ENCODE data around the gene PIGV. TPM values are rescaled to one million over a fixed set of nuclear protein-coding genes. Genes with fewer than 3 reads are reported as not detected.
"Not testable (repeated sequence)": the region's sequence is repeated elsewhere in the genome, so short reads cannot be mapped to it uniquely, and the experiment has no call there.

PIGV gene
- total RNA-seq, 1 experiment from 2014 or later: 14.0 TPM

DNA sequence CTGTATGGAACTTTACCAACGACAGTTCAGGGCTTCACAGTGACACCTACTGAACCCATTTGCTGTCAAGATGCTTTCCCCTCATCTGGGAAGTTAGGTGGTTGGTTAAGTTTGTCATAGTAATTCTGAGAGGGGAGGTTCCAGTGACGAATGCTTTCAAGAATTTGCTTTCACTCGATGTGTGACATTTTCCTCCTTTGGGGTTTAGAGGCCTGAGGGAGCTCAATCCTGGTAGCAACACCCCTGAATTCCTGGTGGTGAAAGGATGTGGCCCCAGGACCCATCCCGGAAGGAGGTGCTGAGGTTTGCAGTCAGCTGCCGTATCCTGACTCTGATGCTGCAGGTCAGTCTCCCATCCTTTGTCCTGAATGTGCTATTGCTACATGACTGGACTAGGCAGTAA, 2.8 kb downstream of the PIGV start:
- DNase-seq (ENCODE audit: extremely low read depth, low read depth): no peak

DNA sequence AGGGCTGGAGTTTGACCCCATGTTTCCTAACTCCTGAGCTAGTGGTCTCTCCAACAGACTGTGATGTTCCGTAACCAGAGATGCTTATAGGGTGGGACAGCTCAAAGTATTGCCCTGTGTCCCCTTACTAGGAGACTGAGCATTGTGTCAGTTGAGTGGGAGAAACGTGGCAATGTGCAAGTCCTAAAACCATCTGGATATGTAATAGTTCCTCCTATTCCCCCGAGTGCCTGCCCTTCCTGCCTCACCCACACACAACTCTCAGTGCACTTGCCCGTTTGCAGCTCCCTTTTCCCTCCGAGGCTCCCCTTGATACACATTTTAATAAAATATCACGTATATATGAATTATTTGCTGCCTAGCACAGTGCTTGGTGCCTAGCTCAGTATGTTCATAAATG, 3.4 kb downstream of the PIGV start:
- DNase-seq (ENCODE audit: extremely low read depth, low read depth): no peak

DNA sequence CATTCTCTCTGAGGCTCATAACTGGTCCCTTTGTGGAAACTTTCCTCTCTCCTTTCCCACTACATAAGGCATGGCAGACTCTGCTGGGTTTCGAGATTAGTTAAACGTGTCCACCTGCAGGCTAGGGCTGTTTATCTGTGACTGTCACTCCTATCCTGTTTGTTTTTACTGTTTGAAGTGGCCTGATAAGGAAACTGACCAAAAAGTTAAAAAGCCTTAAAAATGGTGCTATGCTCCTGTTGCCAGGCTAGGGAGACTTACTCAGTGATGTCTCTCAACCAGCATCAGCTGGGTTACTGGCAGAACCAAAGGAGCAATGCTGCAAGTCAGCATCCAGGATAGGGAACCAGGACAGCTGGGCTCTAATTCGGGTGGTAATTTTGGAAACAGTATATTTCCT, 3.9 kb downstream of the PIGV start:
- no peak for DNase-seq (ENCODE audit: extremely low read depth, low read depth)

DNA sequence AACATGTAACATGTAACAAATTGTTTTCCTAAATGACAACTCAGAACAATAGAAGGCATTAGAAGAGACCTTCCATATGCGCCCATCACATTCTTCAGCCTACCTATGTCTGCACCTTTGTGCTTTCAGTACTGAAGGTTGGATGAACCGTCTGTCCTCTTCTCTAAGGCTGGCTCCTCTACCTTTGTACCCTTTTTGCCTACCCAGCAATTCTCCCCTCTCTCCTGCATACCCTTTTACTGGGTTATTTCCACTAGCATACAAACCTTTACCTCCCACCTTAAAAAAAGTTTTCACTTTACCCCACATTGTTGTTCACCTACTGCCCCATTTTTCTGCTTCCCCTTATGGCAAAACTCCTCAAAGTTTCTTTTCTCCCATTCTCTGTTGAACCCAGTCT, 5.2 kb downstream of the PIGV start:
- DNase-seq (ENCODE audit: extremely low read depth, low read depth): no peak

DNA sequence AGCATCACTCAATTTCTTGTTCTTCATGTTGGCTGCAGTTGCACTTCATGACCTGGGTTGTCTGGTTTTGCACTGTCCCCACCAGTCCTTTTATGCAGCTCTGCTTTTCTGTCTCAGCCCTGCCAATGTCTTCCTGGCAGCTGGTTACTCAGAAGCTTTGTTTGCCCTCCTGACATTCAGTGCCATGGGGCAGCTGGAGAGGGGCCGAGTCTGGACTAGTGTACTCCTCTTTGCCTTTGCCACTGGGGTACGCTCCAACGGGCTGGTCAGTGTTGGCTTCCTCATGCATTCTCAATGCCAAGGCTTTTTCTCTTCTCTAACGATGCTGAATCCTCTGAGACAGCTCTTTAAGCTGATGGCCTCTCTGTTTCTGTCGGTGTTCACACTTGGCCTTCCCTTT, 6.6 kb downstream of the PIGV start:
- no peak for DNase-seq (ENCODE audit: extremely low read depth, low read depth)

DNA sequence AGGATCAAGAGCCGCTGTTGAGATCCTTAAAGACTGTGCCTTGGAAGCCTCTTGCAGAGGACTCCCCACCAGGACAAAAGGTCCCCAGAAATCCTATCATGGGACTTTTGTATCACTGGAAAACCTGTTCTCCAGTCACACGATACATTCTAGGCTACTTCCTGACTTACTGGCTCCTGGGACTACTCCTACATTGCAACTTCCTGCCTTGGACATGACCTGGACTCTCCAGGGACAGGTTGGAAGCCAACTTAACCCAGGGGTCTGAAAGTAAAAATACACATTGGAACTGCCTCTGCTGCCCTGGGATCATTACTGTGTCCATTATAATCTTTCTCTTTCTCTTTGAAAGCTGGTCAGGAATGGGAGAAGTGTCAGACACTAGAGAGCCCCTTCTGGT, 9.9 kb downstream of the PIGV start:
- no peak for DNase-seq (ENCODE audit: extremely low read depth, low read depth)

DNA sequence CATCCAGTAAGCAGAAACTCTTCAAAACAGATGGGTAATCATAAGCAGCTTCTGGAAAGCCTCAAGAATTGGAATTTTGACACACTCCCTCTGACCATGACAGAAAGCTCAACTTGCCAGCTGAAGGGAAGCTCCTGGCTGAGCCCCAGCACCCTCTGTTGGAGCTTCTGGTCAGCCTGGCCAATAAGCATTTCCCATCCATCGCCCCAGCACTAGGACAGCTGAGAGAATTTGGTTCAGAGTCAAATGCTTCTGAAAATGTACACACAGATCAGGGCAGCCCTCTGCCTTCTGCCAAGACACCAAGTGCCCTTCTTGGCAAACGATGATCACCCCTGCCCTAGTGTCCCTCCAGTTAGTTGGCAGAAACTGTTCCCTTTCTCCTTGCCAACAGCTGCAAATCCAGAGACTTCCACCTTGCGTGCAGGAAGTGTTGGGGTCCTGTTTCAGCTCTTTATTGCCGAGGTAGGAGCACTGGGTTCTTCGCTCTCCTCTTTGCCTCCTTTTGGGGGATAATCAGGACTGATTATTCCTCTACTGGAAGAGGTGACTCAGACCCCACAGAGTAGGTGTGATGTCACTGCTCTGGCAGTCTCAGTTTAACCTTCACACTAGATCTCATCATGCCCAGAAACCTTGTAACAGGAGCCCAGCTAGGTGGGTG, 11.9 kb downstream of the PIGV start:
- no peak for DNase-seq (ENCODE audit: extremely low read depth, low read depth)

DNA sequence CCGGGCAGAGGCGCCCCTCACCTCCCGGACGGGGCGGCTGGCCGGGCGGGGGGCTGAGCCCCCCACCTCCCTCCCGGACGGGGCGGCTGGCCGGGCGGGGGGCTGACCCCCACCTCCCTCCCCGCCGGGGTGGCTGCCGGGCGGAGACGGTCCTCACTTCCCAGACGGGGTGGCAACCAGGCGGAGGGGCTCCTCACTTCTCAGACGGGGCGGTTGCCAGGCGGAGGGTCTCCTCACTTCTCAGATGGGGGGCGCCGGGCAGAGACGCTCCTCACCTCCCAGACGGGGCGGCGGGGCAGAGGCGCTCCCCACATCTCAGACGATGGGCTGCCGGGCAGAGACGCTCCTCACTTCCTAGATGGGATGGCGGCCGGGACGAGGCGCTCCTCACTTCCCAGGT, 16.2 kb downstream of the PIGV start:
- not testable (repeated sequence) for DNase-seq (ENCODE audit: extremely low read depth, low read depth)

DNA sequence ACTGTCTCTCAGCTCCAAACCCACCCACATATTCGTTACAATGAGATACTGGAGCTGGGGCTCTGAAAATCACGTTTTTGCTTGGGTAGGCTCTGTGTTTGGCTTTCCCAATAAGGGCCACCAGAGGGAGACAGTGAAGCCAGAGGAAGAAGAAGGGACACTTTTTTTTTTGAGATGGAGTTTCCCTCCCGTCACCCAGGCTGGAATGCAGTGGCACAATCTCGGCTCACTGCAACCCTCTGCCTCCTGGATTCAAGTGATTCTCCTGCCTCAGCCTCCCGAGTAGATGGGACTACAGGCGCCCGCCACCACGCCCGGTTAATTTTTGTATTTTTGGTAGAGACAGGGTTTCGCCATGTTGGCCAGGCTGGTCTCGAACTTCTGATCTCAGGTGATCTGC, 22.4 kb downstream of the PIGV start:
- peak; percentile 67 for DNase-seq (ENCODE audit: extremely low read depth, low read depth)

DNA sequence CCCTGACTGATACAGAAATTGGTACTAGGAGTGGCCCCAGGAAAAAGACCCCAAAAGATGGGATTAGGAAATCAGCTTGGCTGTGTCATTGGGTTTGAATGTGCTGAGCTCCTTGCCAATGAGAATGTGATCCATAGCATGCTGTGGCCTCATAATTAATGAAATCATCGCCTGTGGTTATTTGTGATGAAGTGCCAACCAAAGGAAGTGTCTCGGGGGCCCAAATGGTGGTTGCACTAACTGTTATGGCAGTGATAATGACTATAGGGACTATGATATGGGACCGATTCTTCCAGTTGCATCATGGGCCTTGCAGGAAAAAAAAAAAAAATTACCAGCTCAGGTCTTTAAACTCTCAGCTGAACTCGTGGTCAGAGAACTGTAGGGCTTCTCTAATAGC, 23.3 kb downstream of the PIGV start:
- DNase-seq (ENCODE audit: extremely low read depth, low read depth): no peak

DNA sequence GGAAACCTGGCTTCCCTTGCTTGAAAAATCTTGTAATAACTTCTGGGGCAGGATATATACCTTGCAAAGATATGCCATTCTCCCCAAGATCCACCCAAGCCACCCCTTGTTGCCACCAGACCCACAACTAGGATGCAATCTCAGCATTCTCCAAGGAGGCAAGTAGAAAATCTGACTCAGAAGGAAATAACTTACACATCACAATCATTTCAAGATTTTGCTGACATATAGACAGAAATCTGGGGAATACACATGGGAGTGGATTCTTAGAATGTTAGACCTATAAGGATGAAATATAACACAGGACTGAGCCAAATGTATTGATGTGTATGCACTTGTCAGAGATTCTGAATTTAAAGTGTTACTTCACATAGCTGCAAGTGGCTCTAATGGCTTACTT, 24.0 kb downstream of the PIGV start:
- DNase-seq (ENCODE audit: extremely low read depth, low read depth): no peak

DNA sequence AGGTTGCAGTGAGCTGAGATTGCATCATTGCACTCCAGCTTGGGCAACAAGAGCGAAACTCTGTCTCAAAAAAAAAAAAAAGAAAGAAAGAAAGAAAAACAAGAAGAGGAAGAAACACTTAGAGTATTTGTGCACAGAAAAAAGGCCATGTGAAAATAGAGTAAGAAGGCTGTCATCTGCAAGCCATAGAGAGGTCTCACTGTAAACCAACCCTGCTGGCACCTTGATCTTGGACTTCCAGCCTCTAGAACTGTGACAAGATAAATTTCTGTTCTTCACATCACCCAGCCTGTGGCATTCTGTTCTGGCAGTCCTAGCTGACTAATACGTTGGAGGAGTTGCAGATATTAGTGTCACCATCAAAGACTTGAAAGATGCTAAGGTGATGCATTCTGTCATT, 26.6 kb downstream of the PIGV start:
- no peak for DNase-seq (ENCODE audit: extremely low read depth, low read depth)

DNA sequence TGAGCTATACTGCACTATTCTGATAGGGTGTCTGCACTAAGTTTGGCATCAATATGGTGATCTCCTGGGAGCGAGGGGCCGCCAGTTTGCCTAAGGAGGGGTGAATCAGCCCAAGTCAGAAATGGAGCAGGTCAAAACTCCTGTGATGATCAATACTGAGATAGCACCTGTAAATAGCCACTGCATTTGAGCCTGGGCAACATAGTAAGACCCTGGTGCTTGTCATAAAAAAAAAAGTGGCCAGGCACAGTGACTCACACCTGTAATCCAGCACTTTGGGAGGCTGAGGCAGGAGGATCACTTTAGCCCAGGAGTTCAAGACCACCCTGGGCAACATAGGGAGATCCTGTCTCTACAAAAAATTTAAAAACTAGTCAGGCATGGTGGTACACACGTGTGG, 27.1 kb downstream of the PIGV start:
- no peak for DNase-seq (ENCODE audit: extremely low read depth, low read depth)

DNA sequence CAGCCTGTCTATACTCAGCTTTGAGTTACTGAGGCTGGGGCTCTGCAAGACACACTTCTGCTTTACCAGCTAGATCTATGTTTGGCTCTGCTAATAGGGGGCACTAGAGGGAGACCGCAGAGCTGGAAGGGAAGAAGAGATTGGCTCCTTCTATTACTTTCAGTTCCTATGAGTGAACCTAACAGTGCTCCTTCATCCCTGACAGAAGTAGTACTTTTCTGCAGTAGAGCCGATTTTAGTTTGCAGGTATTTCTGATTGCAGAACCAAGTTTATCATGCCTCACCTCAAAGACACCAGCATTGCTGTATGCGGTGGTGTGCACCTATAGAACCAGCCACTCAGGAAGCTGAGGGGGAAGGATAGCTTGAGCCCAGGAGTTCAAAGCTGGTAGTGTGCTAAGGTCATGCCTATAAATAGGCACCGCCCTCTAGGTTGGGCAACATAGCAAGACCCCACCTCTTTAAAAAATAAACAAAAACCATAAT, 33.1 kb downstream of the PIGV start:
- no peak for DNase-seq (ENCODE audit: extremely low read depth, low read depth)

DNA sequence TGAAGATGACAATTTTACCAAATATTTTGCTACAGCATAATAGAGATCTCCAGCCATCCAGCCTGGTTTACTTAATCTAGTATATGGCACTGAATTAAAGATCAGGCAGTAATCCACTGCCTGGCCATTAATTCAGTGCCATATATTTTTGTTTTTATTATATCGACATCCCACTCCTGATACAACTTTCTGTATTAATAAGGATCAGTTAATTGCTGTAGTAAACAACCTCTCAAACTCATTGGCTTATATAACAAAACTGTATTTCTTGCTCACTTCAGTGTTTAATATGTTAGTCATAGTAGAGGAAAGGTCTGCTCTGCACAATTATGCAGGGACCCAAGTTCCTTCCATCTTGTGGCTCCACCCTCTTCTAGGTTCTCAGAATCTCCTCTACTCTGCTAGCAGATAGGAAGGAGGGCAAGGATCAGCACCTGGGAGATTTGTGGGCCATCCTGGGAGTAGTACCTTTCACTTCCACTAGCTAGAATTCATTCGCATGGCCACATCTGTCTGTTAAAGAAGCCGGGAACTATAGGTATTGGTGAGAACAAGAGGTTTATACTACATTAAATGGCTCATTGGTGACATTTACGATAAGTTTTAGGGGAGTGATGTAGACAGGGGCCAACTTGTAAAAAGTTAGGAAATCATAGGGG, 35.1 kb downstream of the PIGV start:
- no peak for DNase-seq (ENCODE audit: extremely low read depth, low read depth)

DNA sequence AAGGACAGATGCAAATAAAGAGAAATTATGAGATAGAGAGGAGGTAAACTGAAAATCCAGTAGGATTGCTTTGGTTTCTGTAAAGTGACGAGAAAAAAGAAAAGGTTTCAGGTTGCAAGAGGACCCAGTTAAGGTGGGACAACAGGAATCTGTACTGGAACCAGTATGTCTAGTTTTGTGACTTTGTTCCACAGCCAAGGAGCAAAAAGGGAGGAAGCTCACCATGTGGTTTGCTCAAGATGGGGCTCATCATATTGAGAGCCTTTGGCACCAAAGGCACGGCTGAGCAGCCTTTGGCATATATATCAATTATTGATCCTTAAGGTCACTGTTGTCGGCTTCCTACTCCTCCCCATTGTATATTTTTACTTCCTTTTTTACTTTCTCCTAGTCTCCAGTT, 37.0 kb downstream of the PIGV start:
- DNase-seq (ENCODE audit: extremely low read depth, low read depth): no peak

DNA sequence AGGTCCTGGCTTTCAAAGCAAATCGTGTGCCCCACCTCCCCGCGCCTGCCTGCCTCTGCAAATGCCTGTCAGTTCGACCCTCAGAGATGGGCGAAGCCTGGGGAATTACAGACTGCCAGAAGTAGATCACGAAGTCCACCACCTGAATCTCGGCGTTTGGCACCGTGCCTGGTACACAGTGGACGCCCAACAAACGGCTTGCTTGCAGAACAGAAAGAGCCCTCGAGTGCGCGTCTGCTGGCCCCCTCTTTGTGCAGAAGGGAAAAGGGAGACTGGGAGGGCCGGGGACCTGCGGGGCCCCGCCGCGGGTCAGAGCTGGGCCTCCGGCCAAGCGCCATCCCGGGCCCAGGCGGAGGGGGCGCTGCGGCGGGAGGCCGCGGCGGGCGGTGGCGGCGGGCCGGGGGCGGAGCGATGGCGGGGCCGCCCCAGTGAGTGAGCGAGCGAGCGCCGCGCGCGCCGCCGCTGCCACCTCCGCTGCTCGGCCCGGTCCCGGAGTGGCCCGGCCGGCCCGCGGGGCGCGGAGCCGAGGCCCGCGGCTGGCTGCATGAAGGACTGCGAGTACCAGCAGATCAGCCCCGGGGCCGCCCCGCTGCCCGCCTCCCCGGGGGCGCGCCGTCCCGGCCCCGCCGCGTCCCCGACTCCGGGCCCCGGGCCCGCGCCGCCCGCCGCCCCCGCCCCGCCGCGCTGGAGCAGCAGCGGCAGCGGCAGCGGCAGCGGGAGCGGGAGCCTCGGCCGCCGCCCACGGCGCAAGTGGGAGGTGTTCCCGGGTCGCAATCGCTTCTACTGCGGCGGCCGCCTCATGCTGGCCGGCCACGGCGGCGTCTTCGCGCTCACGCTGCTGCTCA, 38.7 kb downstream of the PIGV start, which contains the start of gene ZDHHC18:
ZDHHC18 (plus strand) TSS at position 428 of the 845 bp plus-strand sequence; CDS start at position 545, 117 bp downstream.
- peak; percentile 43 for DNase-seq (ENCODE audit: extremely low read depth, low read depth)

DNA sequence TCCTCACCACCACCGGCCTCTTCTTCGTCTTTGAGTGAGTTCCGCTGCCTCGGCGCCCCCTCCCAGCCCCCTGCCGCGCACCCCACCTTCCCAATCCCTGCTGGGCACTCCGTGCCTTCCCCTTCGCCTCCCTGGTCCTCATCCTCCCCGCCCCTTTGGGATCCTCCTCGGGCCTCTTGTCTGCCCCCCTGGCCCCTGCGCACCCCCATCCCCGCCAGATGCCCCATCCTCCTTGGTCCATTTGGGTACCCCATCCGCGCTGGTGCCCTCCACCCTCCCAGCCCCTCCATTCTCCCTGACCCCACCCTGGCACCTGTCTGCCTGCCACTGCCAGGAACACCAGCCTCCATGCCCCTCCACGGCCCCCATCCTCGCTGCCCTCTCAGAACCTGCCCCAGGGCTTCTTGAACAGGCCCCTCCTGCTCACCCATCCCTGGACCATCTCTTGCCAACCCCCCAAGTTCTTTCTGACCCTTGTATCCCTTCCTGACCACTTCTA, 39.4 kb downstream of the PIGV start:
- DNase-seq (ENCODE audit: extremely low read depth, low read depth): no peak

DNA sequence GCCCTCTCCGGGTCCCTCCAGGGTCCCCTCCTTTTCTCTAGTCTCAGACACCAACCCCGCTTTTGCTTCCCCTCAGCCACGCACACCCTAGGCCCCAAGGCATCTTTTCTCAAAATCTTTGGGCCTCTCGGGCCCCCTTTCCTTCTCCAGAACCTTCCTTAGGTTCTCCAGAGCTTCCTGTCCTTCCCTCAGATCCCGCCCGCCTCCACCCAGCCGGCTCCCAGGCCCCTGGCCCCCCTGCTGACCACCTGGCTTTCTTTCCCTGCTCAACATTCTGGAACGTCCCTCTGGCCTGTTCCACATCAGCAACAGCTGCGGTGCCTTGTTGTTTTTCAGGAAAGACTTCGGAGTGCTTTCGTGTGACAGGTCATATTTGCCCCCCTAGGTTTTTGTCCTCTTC, 39.9 kb downstream of the PIGV start:
- DNase-seq (ENCODE audit: extremely low read depth, low read depth): no peak

DNA sequence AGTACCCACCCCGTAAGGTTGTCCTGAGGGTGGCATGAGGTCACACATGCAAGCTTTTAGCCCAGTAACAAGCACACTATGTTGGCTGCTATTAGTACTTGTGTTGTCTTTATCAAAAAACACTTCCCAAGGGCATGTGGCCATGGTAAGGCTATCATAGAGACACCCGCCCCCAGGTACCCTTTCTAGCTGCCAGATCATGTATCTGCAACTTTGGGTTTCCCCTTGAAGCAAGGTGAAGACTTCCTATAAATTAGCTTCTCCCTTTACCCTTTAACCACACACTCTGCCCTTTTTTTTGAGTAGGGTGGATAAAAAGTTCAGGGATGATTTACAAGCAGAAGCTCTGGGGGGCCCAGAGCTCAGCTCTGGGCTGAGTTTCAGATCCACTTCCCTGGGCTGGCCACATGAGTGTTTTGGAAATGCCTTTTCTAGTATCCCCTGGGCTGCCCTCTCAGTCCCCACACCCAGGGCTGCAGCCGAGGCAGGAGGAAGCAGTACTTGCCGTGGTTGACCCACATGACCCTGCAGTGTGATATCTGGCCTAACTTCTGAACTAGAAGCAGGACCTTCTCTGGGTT, 40.8 kb downstream of the PIGV start:
- no peak for DNase-seq (ENCODE audit: extremely low read depth, low read depth)

Data from NCI-H460 (cell line).